Measurements from ENCODE around the gene ENKUR.

DNA sequence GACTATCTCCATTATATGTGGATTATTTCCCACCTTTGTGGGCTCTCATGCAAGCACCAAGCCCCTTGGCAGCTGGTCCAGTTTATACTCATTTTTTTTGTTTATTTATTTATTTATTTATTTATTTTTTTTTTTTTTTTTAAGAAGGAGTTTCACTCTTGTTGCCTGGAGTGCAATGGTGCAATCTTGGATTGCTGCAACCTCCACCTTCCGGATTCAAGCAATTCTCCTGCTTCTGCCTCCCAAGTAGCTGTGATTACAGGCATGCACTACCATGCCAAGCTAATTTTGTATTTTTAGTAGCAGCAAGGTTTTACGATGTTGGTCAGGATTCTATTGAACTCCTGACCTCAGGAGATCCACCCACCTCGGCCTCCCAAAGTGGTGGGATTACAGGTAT lies 66.3 kb downstream of the ENKUR start:
- no peak for TF ChIP-seq EZH2 (IDR thresholded peaks at IDR 0.05; ENCODE audit: insufficient read depth, poor library complexity, severe bottlenecking)
- TF ChIP-seq EZH2phosphoT487 (IDR thresholded peaks at IDR 0.05; ENCODE audit: insufficient read depth, low read depth): no peak
